Keratinocyte (primary cell): ENCODE data around the gene TOX2. TPM values are rescaled to one million over a fixed set of nuclear protein-coding genes. Genes with fewer than 3 reads are reported as not detected.

Experiments used
- DNase-seq: peaks from one replicate; pipeline ENCODE4 v3.0.0-alpha.2; 2011; ENCODE audit warnings: low read depth, missing footprints, low spot score
- FAIRE-seq: peaks from 2 replicates; lab custom pipeline; 2011; peaks lifted over from hg19 to GRCh38; lab: Jason Lieb, UNC
- H2AFZ ChIP-seq: 2 replicates; pipeline ENCODE4 v1.6.0; 2012; ENCODE audit warnings: low read length, control low read depth, inconsistent platforms; ENCODE audit not compliant: control insufficient read depth
- H3K27ac ChIP-seq: 2 replicates; pipeline ENCODE4 v1.5.1; 2011; ENCODE audit warnings: low read length; ENCODE audit not compliant: control insufficient read depth, insufficient read depth
- H3K27me3 ChIP-seq: 3 replicates; pipeline ENCODE4 v1.6.0; 2011; ENCODE audit warnings: low read length; ENCODE audit not compliant: control insufficient read depth, insufficient read depth; ENCODE audit errors: extremely low read depth
- H3K36me3 ChIP-seq, 2 experiments: 2 replicates in 1 of 2; 3 replicates in 1 of 2; pipeline ENCODE4 v1.5.1; 2011; ENCODE audit warnings: low read length in 2 of 2, mild to moderate bottlenecking in 1 of 2; ENCODE audit not compliant: control insufficient read depth in 2 of 2, insufficient read depth in 2 of 2; ENCODE audit errors: extremely low read depth in 1 of 2
- H3K4me1 ChIP-seq: 3 replicates; pipeline ENCODE4 v1.5.1; 2011; ENCODE audit warnings: low read length; ENCODE audit not compliant: control insufficient read depth, insufficient read depth; ENCODE audit errors: extremely low read depth
- H3K4me2 ChIP-seq: 3 replicates; pipeline ENCODE4 v1.6.0; 2011; ENCODE audit warnings: low read depth, low read length; ENCODE audit not compliant: control insufficient read depth, insufficient read depth; ENCODE audit errors: extremely low read depth
- H3K4me3 ChIP-seq, 3 experiments: fragments of 200-600 bp in 1 of 3; sonication (generic) in 1 of 3; 2 replicates in 2 of 3; 3 replicates in 1 of 3; pipeline ENCODE4 v1.5.1; 2011 to 2016; ENCODE audit warnings: low read length in 3 of 3, mild to moderate bottlenecking in 3 of 3, control low read depth in 2 of 3, inconsistent platforms in 1 of 3, low read depth in 1 of 3, mixed read lengths in 1 of 3, mixed run types in 1 of 3, moderate library complexity in 1 of 3; ENCODE audit not compliant: control insufficient read depth in 2 of 3, insufficient read depth in 2 of 3; ENCODE audit errors: extremely low read depth in 1 of 3
- H3K79me2 ChIP-seq: 2 replicates; pipeline ENCODE4 v1.6.0; 2012; ENCODE audit warnings: low read length; ENCODE audit not compliant: control insufficient read depth, insufficient read depth
- H3K9ac ChIP-seq: 3 replicates; pipeline ENCODE4 v1.6.0; 2011; ENCODE audit warnings: low read length; ENCODE audit not compliant: control insufficient read depth, insufficient read depth; ENCODE audit errors: extremely low read depth
- H3K9me1 ChIP-seq: 3 replicates; pipeline ENCODE4 v1.6.0; 2011; ENCODE audit warnings: low read length; ENCODE audit not compliant: control insufficient read depth, insufficient read depth; ENCODE audit errors: extremely low read depth
- H3K9me3 ChIP-seq: 2 replicates; pipeline ENCODE4 v1.5.1; 2012; ENCODE audit warnings: low read depth, low read length; ENCODE audit not compliant: control insufficient read depth
- H4K20me1 ChIP-seq: 3 replicates; pipeline ENCODE4 v1.6.0; 2011; ENCODE audit warnings: low read length; ENCODE audit not compliant: control insufficient read depth, insufficient read depth; ENCODE audit errors: extremely low read depth
- CTCF ChIP-seq, 3 experiments: IDR thresholded peaks in 1 of 3; conservative IDR thresholded peaks in 1 of 3; optimal IDR thresholded peaks in 1 of 3; 2 replicates in 2 of 3; 3 replicates in 1 of 3; pipeline versions ENCODE3 to v1.5.1; 2011; ENCODE audit warnings: low read length in 3 of 3, mild to moderate bottlenecking in 3 of 3, moderate library complexity in 2 of 3, control low read depth in 1 of 3, inconsistent platforms in 1 of 3; ENCODE audit not compliant: insufficient read depth in 2 of 3; ENCODE audit errors: extremely low read depth in 1 of 3
- EZH2 ChIP-seq: IDR thresholded peaks from one replicate; pipeline ENCODE4 v1.6.1; 2012; ENCODE audit warnings: inconsistent platforms, mild to moderate bottlenecking, low read length, moderate library complexity
- dilution Hi-C: fragments of 300-500 bp; cut with MboI; formaldehyde crosslinking; loops from one replicate; pipeline ENCODE4 v1.7.0; 2020; ENCODE audit warnings: low sequenced_read_pairs; ENCODE audit not compliant: extremely low pct_ligation_motif_present
- polyA plus RNA-seq, 5 experiments: library from polyadenylated mRNA; depleted of rRNA in 3 of 5; stranded (reverse) in 3 of 5; stranded (forward) in 1 of 5; unstranded in 1 of 5; fragments of >200 nt; gene quantifications; 1 replicate in 1 of 5; 2 replicates in 3 of 5; 3 replicates in 1 of 5; pipeline versions ENCODE4 v1.2.1 to v1.2.3, GENCODE V29; 2011 to 2012; ENCODE audit warnings: missing spikeins in 2 of 5, low read depth in 1 of 5, low replicate concordance in 1 of 5

Gene TOX2
- polyA plus RNA-seq, 1 donor (not counting 4 experiments of a cell fraction or from before 2014, with no cell fraction given), result 0.20 TPM

- FAIRE-seq (no peak), DNase-seq (no peak)
- TF ChIP-seq EZH2, result no peak
- TF ChIP-seq CTCF (optimal IDR thresholded peaks at IDR 0.05 in 1 of 3, IDR thresholded peaks at IDR 0.05 in 1 of 3, conservative IDR thresholded peaks at IDR 0.05 in 1 of 3; ENCODE audit: extremely low read depth in 1 of 3, insufficient read depth in 2 of 3, low read length in 3 of 3), result no peak
- H3K4me2 ChIP-seq, result no peak overlapping the region
- H3K9me3 ChIP-seq, result no peaks in the 10 kb centered on the region
- H3K9ac ChIP-seq, result no peak overlapping the region
- dilution Hi-C loops, result no loop called here
- H3K4me3 ChIP-seq, result no peak overlapping the region
- no peak overlapping the region for H2AFZ ChIP-seq
- H3K27ac ChIP-seq, result no peak overlapping the region
- no peaks in the 10 kb centered on the region for H4K20me1 ChIP-seq
- peaks cover 12% of the 10 kb centered on the region for H3K4me1 ChIP-seq
- peaks cover 29% of the 10 kb centered on the region for H3K27me3 ChIP-seq
- no peaks in the 10 kb centered on the region for H3K79me2 ChIP-seq
- H3K36me3 ChIP-seq, result no peaks in the 10 kb centered on the region
- H3K9me1 ChIP-seq, result no peaks in the 10 kb centered on the region
Observed at GRCh38 chr20:43926287-43927050, 11.8 kb downstream of the TOX2 start.

DNA sequence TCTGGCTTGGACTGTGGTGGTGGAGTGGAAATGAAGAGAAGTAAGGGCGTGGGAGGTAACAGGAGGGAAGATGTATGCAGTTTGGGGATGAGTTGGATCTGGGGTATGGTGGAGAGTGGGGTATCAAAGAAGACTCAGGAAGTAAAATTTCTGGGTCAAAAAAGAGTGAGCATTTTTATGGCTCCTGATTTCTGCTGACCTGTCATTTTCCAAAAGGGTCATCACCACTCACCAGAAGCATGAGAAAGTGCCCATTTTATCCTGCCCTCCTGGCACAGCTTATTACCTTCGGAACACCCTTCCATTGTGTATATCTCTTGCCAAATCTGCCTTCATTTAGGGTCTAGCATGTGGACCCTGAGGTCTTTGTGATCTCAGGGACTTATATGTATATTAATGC lies 17.3 kb downstream of the TOX2 start:
- Histone ChIP-seq H3K9ac (no peak overlapping the region), H3K36me3 (no peaks in the 10 kb centered on the region), H3K9me1 (no peaks in the 10 kb centered on the region), H3K4me3 (no peak overlapping the region), H3K4me2 (no peak overlapping the region), H4K20me1 (no peaks in the 10 kb centered on the region), H3K4me1 (peaks cover 15% of the 10 kb centered on the region), H3K27me3 (peaks cover 32% of the 10 kb centered on the region), H3K27ac (no peak overlapping the region), H3K9me3 (no peaks in the 10 kb centered on the region), H2AFZ (no peak overlapping the region), H3K79me2 (no peaks in the 10 kb centered on the region)
- DNase-seq (no peak), FAIRE-seq (no peak)
- dilution Hi-C loops, result no loop called here
- no peak for TF ChIP-seq CTCF (optimal IDR thresholded peaks at IDR 0.05 in 1 of 3, IDR thresholded peaks at IDR 0.05 in 1 of 3, conservative IDR thresholded peaks at IDR 0.05 in 1 of 3; ENCODE audit: extremely low read depth in 1 of 3, insufficient read depth in 2 of 3, low read length in 3 of 3)
- TF ChIP-seq EZH2, result no peak
